Activated CD8-positive, alpha-beta memory T cell treated with anti-CD3 and anti-CD28 coated beads for 36 hours (primary cell): ENCODE data around the gene ESYT1. TPM values are rescaled to one million over a fixed set of nuclear protein-coding genes. Genes with fewer than 3 reads are reported as not detected.

Experiments used
- CTCF ChIA-PET: fragments of 350-600 bp; sonication (Branson Sonifier 250); formaldehyde crosslinking; loops from one replicate; lab custom pipeline; 2021; ENCODE audit warnings: antibody characterized with exemption; lab: Charles Lee
- POLR2A ChIA-PET: fragments of 350-600 bp; sonication (Branson Sonifier 250); formaldehyde crosslinking; loops from one replicate; lab custom pipeline; 2021; ENCODE audit warnings: antibody characterized with exemption; lab: Charles Lee
- total RNA-seq, 2 experiments: library from RNA; stranded (reverse); gene quantifications; one replicate each; pipeline ENCODE4 v1.2.3, GENCODE V29; 2021

The ESYT1 gene
- total RNA-seq, 2 experiments from 2014 or later = 193 to 196 TPM

- CTCF ChIA-PET = interaction anchor here (0.6 to 6.2 kb wide), 17 partner anchors 8 to 379 kb away, joined by 3 to 73 read pairs (median 5); partner anchors contain the start of genes ESYT1, IL23A, PA2G4 and SMARCC2
- POLR2A ChIA-PET = interaction anchor here (0.6 to 4.2 kb wide), 10 partner anchors 9 to 402 kb away, joined by 4 to 56 read pairs (median 8); partner anchors contain the start of genes ESYT1, MYL6, PA2G4 and RNF41
Measured at GRCh38 chr12:56118688-56119357, 9.2 kb upstream of the ESYT1 start.

GRCh38 chr12:56119361-56119796, 8.7 kb upstream of the ESYT1 start:
- CTCF ChIA-PET = interaction anchor here (0.6 to 6.2 kb wide), 17 partner anchors 8 to 219 kb away, joined by 3 to 73 read pairs (median 4); partner anchors contain the start of genes ESYT1, IL23A, MYL6 and MYL6B
- POLR2A ChIA-PET = interaction anchor here (0.6 to 4.2 kb wide), 5 partner anchors 9 to 402 kb away, joined by 3 to 36 read pairs (median 6); partner anchors contain the start of genes ESYT1, PA2G4 and SMARCC2

- POLR2A ChIA-PET = interaction anchor here (0.7 to 4.2 kb wide), 2 partner anchors 16 to 69 kb away, joined by 3 to 26 read pairs; partner anchors contain the start of genes PA2G4 and SMARCC2
Measured at GRCh38 chr12:56120158-56120846, 7.8 kb upstream of the ESYT1 start.

GRCh38 chr12:56121204-56121870, 6.7 kb upstream of the ESYT1 start:
- CTCF ChIA-PET = interaction anchor here (1.8 to 6.2 kb wide), 2 partner anchors 68 to 100 kb away, joined by 5 to 73 read pairs; partner anchors contain the start of genes RNF41 and SMARCC2
- POLR2A ChIA-PET = no interaction called here

More at GRCh38 chr12:56120158-56120846, 7.8 kb upstream of the ESYT1 start:
- CTCF ChIA-PET = interaction anchor here (0.6 to 6.2 kb wide), 15 partner anchors 7 to 181 kb away, joined by 3 to 73 read pairs (median 4); partner anchors contain the start of genes ESYT1, MYL6, MYL6B and RNF41

- ChIA-PET CTCF (interaction anchor here (0.7 to 3.4 kb wide), 3 partner anchors 37 to 67 kb away, joined by 3 to 17 read pairs (median 3); partner anchors contain the start of gene SMARCC2), POLR2A (interaction anchor here (0.6 to 0.7 kb wide), 2 partner anchors 40 to 79 kb away, joined by 3 to 5 read pairs; no protein-coding TSS in a partner anchor)
Measured at GRCh38 chr12:56122637-56123036, 5.4 kb upstream of the ESYT1 start.

- ChIA-PET CTCF (interaction anchor here (0.6 to 3.4 kb wide), 5 partner anchors 20 to 77 kb away, joined by 3 to 17 read pairs (median 3); partner anchors contain the start of genes PA2G4 and SMARCC2), POLR2A (no interaction called here)
Measured at GRCh38 chr12:56124133-56124532, 3.9 kb upstream of the ESYT1 start.

- ChIA-PET CTCF (interaction anchor here (0.6 to 3.6 kb wide), 10 partner anchors 8 to 139 kb away, joined by 3 to 27 read pairs (median 4); partner anchors contain the start of genes MYL6 and ZC3H10), POLR2A (interaction anchor here (1.3 to 2.4 kb wide), 2 partner anchors 25 to 35 kb away, joined by 3 to 13 read pairs; no protein-coding TSS in a partner anchor)
Measured at GRCh38 chr12:56126732-56127239, 1.3 kb upstream of the ESYT1 start.

- ChIA-PET POLR2A (interaction anchor here (0.9 to 2.4 kb wide), 5 partner anchors 9 to 62 kb away, joined by 6 to 36 read pairs (median 13); partner anchors contain the start of genes MYL6, PA2G4, RPL41 and SMARCC2), CTCF (interaction anchor here (1.3 to 3.6 kb wide), 5 partner anchors 9 to 65 kb away, joined by 3 to 27 read pairs (median 9); partner anchors contain the start of genes MYL6, MYL6B, SMARCC2 and ZC3H10)
Measured at GRCh38 chr12:56127485-56127887, 581 bp upstream of the ESYT1 start.

- ChIA-PET CTCF (interaction anchor here (1.1 to 3.6 kb wide), 5 partner anchors 10 to 64 kb away, joined by 3 to 27 read pairs (median 5); partner anchors contain the start of genes MYL6B, SMARCC2 and ZC3H10), POLR2A (interaction anchor here (0.5 to 2.4 kb wide), 6 partner anchors 11 to 206 kb away, joined by 4 to 36 read pairs (median 12); partner anchors contain the start of genes PA2G4, RPL41, SMARCC2 and ZC3H10)
Measured at GRCh38 chr12:56128670-56129205, 671 bp downstream of the ESYT1 start.

- ChIA-PET POLR2A (interaction anchor here (0.5 to 2.4 kb wide), 6 partner anchors 11 to 207 kb away, joined by 4 to 36 read pairs (median 12); partner anchors contain the start of genes PA2G4, RPL41, SMARCC2 and ZC3H10), CTCF (interaction anchor here (1.0 to 3.6 kb wide), 7 partner anchors 10 to 60 kb away, joined by 3 to 27 read pairs (median 3); partner anchors contain the start of genes MYL6B, SMARCC2 and ZC3H10)
Measured at GRCh38 chr12:56129206-56129941, 1.3 kb downstream of the ESYT1 start.

GRCh38 chr12:56129942-56130495, 2.0 kb downstream of the ESYT1 start:
- ChIA-PET POLR2A (interaction anchor here (0.6 kb wide), 1 partner anchor 27 kb away, joined by 4 read pairs; no protein-coding TSS in a partner anchor), CTCF (interaction anchor here (1.0 to 3.3 kb wide), 4 partner anchors 9 to 59 kb away, joined by 3 to 24 read pairs (median 3); partner anchors contain the start of gene SMARCC2)

- ChIA-PET CTCF (interaction anchor here (1.0 to 1.7 kb wide), 2 partner anchors 13 to 20 kb away, joined by 3 to 4 read pairs; no protein-coding TSS in a partner anchor), POLR2A (no interaction called here)
Measured at GRCh38 chr12:56130876-56131275, 2.8 kb downstream of the ESYT1 start.

GRCh38 chr12:56134897-56135296, 6.8 kb downstream of the ESYT1 start:
- CTCF ChIA-PET = no interaction called here
- POLR2A ChIA-PET = interaction anchor here (0.6 kb wide), 1 partner anchor 14 kb away, joined by 18 read pairs; no protein-coding TSS in a partner anchor

GRCh38 chr12:56137853-56138571, 9.9 kb downstream of the ESYT1 start:
- ChIA-PET CTCF (interaction anchor here (1.5 to 2.4 kb wide), 2 partner anchors 51 to 52 kb away, joined by 5 to 6 read pairs; partner anchors contain the start of gene SMARCC2), POLR2A (no interaction called here)
